NCI-H2081 treated with DMSO at 0.1 percent for 48 hours (cell line): ENCODE measurements around the gene ADAP1.
"Not testable (repeated sequence)": the region's sequence is repeated elsewhere in the genome, so short reads cannot be mapped to it uniquely, and the experiment has no call there.

ENCODE experiments used
- DNase-seq: peaks from one replicate; lab custom pipeline; 2025; lab: John Stamatoyannopoulos, UW

The ADAP1 gene

GRCh38 chr7:959271-959670, 4.8 kb upstream of the ADAP1 start:
- DNase-seq, result no peak

GRCh38 chr7:958221-959200, 4.0 kb upstream of the ADAP1 start:
- DNase-seq, result no peak

- DNase-seq, result no peak
These were observed 3.1 kb upstream of the ADAP1 start for GRCh38 chr7:957418-958220.

GRCh38 chr7:956031-956430, 1.6 kb upstream of the ADAP1 start:
- DNase-seq, result no peak

GRCh38 chr7:953547-954327, 743 bp downstream of the ADAP1 start:
- DNase-seq, result no peak

GRCh38 chr7:952548-953441, 1.7 kb downstream of the ADAP1 start:
- DNase-seq, result no peak

GRCh38 chr7:951881-952547, 2.5 kb downstream of the ADAP1 start:
- no peak for DNase-seq

- no peak for DNase-seq
These were observed 5.2 kb downstream of the ADAP1 start for GRCh38 chr7:949021-949934.

- DNase-seq, result no peak
These were observed 6.9 kb downstream of the ADAP1 start for GRCh38 chr7:947391-948210.

- no peak for DNase-seq
These were observed 8.1 kb downstream of the ADAP1 start for GRCh38 chr7:946256-946996.

GRCh38 chr7:945556-946255, 8.8 kb downstream of the ADAP1 start:
- DNase-seq, result no peak

- no peak for DNase-seq
These were observed 9.3 kb downstream of the ADAP1 start for GRCh38 chr7:945147-945555.

GRCh38 chr7:944744-945143, 9.7 kb downstream of the ADAP1 start:
- no peak for DNase-seq

GRCh38 chr7:943793-944192, 10.7 kb downstream of the ADAP1 start:
- not testable (repeated sequence) for DNase-seq

- DNase-seq, result no peak
These were observed 13.7 kb downstream of the ADAP1 start for GRCh38 chr7:940599-941408.

GRCh38 chr7:939843-940242, 14.6 kb downstream of the ADAP1 start:
- DNase-seq, result no peak
